GM21529 (cell line): Measurements from ENCODE around the gene ARHGAP15.

Source experiments
- ATAC-seq: cut with Tn5 transposase; IDR thresholded peaks from one replicate; pipeline ENCODE4 v1.9.1; 2021; ENCODE audit not compliant: unreplicated experiment

Gene ARHGAP15

GRCh38 chr2:143801561-143801960 is 672.3 kb downstream of the ARHGAP15 start:
- ATAC-seq: no peak

- peak; percentile 45 for ATAC-seq
Observed at GRCh38 chr2:143802242-143802641, 673.0 kb downstream of the ARHGAP15 start.

- ATAC-seq: peak; percentile 86
Observed at GRCh38 chr2:143802871-143803650, 673.8 kb downstream of the ARHGAP15 start.

- no peak for ATAC-seq
Observed at GRCh38 chr2:143803936-143804335, 674.7 kb downstream of the ARHGAP15 start.

GRCh38 chr2:143805666-143806065 is 676.4 kb downstream of the ARHGAP15 start:
- no peak for ATAC-seq

- ATAC-seq: no peak
Observed at GRCh38 chr2:143807192-143807591, 678.0 kb downstream of the ARHGAP15 start.

- no peak for ATAC-seq
Observed at GRCh38 chr2:143807671-143808070, 678.5 kb downstream of the ARHGAP15 start.

- ATAC-seq: no peak
Observed at GRCh38 chr2:143808166-143808565, 678.9 kb downstream of the ARHGAP15 start.

- no peak for ATAC-seq
Observed at GRCh38 chr2:143815082-143815481, 685.9 kb downstream of the ARHGAP15 start.

GRCh38 chr2:143816916-143817315 is 687.7 kb downstream of the ARHGAP15 start:
- no peak for ATAC-seq
